Measurements from ENCODE around the gene RIN2. TPM values are rescaled to one million over a fixed set of nuclear protein-coding genes. Genes with fewer than 3 reads are reported as not detected.

Gene RIN2
- total RNA-seq, 1 donor from 2014 or later: 34.1 TPM

DNA sequence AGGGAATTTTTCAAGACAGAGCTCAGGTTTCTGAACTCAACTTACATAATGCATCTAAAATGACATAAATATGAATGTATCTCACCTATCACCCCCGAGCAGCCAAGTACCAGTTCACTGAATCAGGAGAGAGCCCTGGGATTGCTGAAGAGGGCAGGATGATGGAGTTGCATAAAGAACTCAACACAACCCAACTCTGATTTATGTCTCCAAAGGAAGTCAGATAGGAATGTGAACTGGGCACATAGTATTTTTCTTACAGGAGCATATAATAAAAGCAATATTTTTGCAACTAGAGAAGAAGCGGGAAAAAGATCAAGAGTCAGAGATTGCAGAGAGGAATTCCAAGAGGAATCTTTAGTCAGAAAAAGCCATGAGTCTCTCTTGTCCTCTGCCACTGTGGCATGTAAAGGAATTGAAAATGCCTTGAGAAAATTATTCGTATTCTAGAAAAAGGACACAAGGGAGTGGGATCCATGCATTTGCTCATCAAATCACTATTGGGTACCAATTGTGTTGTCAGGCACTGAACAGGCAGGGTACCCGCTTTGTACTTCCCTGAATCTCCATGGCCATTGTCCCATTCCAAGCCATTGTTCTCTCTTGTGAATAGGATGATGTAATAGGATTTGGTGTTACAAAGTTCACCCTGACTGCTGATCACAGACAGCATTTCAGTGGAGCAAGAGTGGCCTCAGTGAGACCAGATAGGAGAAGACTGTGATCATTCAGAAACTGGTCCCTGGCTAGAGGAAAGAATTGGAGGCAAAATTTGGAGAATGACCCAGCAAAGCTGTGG, 16.3 kb downstream of the RIN2 start:
- H3K4me3 ChIP-seq (ENCODE audit: low read depth, low read length): no peak overlapping the region
- no peak for DNase-seq (ENCODE audit: low read depth)
- H3K27me3 ChIP-seq (ENCODE audit: control insufficient read depth, insufficient read depth, low read length): no peaks in the 10 kb centered on the region
- TF ChIP-seq, protein P1, sequence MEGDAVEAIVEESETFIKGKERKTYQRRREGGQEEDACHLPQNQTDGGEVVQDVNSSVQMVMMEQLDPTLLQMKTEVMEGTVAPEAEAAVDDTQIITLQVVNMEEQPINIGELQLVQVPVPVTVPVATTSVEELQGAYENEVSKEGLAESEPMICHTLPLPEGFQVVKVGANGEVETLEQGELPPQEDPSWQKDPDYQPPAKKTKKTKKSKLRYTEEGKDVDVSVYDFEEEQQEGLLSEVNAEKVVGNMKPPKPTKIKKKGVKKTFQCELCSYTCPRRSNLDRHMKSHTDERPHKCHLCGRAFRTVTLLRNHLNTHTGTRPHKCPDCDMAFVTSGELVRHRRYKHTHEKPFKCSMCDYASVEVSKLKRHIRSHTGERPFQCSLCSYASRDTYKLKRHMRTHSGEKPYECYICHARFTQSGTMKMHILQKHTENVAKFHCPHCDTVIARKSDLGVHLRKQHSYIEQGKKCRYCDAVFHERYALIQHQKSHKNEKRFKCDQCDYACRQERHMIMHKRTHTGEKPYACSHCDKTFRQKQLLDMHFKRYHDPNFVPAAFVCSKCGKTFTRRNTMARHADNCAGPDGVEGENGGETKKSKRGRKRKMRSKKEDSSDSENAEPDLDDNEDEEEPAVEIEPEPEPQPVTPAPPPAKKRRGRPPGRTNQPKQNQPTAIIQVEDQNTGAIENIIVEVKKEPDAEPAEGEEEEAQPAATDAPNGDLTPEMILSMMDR (IDR thresholded peaks at IDR 0.05; ENCODE audit: insufficient read depth, low read length, poor library complexity, severe bottlenecking): no peak
- H3K36me3 ChIP-seq (ENCODE audit: control insufficient read depth, insufficient read depth, low read length): no peaks in the 10 kb centered on the region

DNA sequence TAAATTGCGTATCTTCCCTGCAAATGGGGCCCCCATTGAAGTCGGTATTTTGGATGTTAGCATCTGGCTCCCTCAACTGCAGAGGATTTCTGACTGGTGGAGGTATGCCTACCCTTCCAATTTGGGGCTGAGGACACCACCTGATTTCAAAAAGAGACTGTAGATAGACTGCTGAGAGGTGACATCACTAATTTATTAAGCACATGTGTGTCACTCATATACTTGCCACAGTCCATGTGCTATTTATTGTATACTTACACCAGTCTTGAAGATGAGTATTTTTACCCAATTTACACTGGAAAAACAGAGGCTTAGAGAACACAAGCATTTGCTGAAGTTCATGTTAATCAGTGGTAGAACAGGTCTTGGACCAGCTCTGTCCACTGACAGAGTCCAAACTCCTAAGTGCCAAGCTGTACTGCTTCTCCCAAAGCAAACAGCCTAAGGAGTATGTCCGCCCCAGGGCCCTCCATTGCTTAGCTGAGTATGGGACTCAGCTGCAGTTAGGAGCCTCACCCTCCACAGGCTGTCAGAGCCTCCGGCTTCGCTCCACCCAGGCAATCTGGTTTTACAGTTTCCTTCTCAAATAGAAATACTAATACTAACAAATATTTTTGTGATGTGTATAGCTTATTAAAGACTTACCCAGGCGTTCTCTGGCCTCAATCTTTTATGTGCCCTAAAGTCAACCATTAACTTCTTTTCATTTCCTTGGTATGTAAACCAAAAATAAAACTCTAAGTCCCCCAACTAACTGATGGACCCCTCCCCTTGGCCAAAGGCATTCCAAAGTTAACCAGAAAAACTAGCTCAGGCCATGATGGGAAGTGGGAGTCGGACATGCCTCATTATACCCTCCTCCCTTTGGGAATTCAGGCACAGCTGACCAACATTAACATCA, 17.5 kb downstream of the RIN2 start:
- H3K4me3 ChIP-seq (ENCODE audit: low read depth, low read length): no peak overlapping the region
- no peaks in the 10 kb centered on the region for H3K27me3 ChIP-seq (ENCODE audit: control insufficient read depth, insufficient read depth, low read length)
- TF ChIP-seq, protein P1 (IDR thresholded peaks at IDR 0.05; ENCODE audit: insufficient read depth, low read length, poor library complexity, severe bottlenecking): no peak
- DNase-seq (ENCODE audit: low read depth): no peak
- H3K36me3 ChIP-seq (ENCODE audit: control insufficient read depth, insufficient read depth, low read length): no peaks in the 10 kb centered on the region

DNA sequence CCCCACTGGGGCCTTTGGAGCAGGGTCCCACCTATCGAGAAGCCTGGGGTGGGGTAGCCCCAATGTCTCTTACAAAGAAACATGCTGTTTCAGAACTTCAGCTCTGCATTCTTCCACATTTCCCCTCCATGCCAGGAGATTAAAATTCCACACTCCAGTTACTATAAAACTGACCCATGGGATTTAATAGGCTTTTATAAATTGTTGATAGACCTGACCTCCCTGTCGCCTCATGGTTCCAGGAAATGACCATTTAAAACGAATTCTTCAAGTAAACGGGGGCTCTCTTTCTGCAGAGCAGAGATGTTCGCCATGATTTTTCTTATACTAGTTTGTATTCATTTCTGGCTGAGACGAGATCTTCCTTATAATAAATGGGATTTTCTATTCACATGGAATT, 19.3 kb downstream of the RIN2 start:
- TF ChIP-seq, protein P1 (IDR thresholded peaks at IDR 0.05; ENCODE audit: insufficient read depth, low read length, poor library complexity, severe bottlenecking): no peak
- Histone ChIP-seq H3K27me3 (ENCODE audit: control insufficient read depth, insufficient read depth, low read length) (no peaks in the 10 kb centered on the region), H3K36me3 (ENCODE audit: control insufficient read depth, insufficient read depth, low read length) (no peaks in the 10 kb centered on the region), H3K4me3 (ENCODE audit: low read depth, low read length) (no peak overlapping the region)
- no peak for DNase-seq (ENCODE audit: low read depth)

DNA sequence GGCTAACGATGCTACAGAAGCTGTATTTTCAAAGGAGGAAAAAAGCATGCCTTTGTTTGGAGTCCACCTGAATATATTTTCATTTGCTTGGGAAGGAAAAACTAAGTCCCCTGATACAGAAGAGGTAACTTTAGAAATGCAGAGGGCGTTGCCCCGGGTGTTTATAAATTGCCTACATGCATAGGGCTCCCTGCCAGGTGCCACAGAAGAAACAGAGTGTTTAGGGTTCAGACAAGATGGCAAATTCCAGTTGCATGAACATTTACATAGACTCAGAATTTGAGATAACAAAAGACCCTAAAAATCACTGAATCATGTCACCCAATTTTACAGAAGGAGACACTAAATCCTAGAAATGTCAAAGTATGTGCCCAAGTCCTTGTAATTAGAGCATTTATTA, 19.9 kb downstream of the RIN2 start:
- Histone ChIP-seq H3K36me3 (ENCODE audit: control insufficient read depth, insufficient read depth, low read length) (no peaks in the 10 kb centered on the region), H3K4me3 (ENCODE audit: low read depth, low read length) (no peak overlapping the region), H3K27me3 (ENCODE audit: control insufficient read depth, insufficient read depth, low read length) (no peaks in the 10 kb centered on the region)
- no peak for DNase-seq (ENCODE audit: low read depth)
- TF ChIP-seq, protein P1 (IDR thresholded peaks at IDR 0.05; ENCODE audit: insufficient read depth, low read length, poor library complexity, severe bottlenecking): no peak

DNA sequence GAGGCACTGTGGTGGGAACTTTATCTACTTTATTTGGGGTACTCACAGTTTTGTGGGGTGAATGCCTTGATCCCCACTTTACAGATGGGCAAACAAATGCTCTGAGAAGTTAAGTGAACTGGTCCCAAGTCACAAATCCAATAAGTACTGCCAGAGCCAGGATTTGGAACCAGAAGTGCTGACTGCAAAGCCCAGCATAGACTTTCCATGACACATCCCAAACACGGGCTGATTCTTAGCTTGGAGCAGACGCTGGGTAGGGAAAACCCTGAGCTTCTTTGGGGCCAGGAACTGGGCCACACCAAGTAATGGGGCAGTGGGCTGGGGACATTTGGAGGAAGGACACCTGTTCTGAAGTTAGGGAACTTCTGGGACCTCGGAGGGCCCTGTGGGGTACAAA, 20.3 kb downstream of the RIN2 start:
- no peaks in the 10 kb centered on the region for H3K27me3 ChIP-seq (ENCODE audit: control insufficient read depth, insufficient read depth, low read length)
- no peak overlapping the region for H3K4me3 ChIP-seq (ENCODE audit: low read depth, low read length)
- no peaks in the 10 kb centered on the region for H3K36me3 ChIP-seq (ENCODE audit: control insufficient read depth, insufficient read depth, low read length)
- TF ChIP-seq, protein P1 (IDR thresholded peaks at IDR 0.05; ENCODE audit: insufficient read depth, low read length, poor library complexity, severe bottlenecking): no peak
- no peak for DNase-seq (ENCODE audit: low read depth)
